Colonic mucosa (tissue), 4 donors: ENCODE measurements around the gene PCDHB9. TPM values are rescaled to one million over a fixed set of nuclear protein-coding genes. Genes with fewer than 3 reads are reported as not detected.
"Not testable (repeated sequence)": the region's sequence is repeated elsewhere in the genome, so short reads cannot be mapped to it uniquely, and the experiment has no call there.

ENCODE experiments used
- DNase-seq: peaks from one replicate; pipeline ENCODE4 v3.0.0-alpha.2; 2020
- H3K27ac ChIP-seq: fragments of 200-600 bp; one replicate; pipeline ENCODE4 v1.8.0; 2021
- H3K27me3 ChIP-seq: fragments of 200-600 bp; one replicate; pipeline ENCODE4 v1.8.0; 2021
- H3K36me3 ChIP-seq: fragments of 200-600 bp; one replicate; pipeline ENCODE4 v1.8.0; 2021
- H3K4me1 ChIP-seq: fragments of 200-600 bp; one replicate; pipeline ENCODE4 v1.8.0; 2021; ENCODE audit warnings: mild to moderate bottlenecking
- H3K4me3 ChIP-seq: fragments of 200-600 bp; one replicate; pipeline ENCODE4 v1.8.0; 2021
- H3K9ac ChIP-seq, 2 donors: one replicate each; pipeline ENCODE4 v1.7.0; 2013; ENCODE audit warnings: control low read depth in 2 of 2, low read depth in 2 of 2, low read length in 2 of 2
- H3K9me3 ChIP-seq: fragments of 200-600 bp; one replicate; pipeline ENCODE4 v1.8.0; 2021
- CTCF ChIP-seq: fragments of 200-600 bp; IDR thresholded peaks from one replicate; pipeline ENCODE4 v1.8.0; 2022; ENCODE audit warnings: antibody characterized with exemption, mild to moderate bottlenecking
- intact Hi-C: fragments of 100-400 bp; cut with DNase I; formaldehyde crosslinking; loops from one replicate; pipeline ENCODE4 v1.14.1; 2022
- total RNA-seq, 2 donors: library from RNA; stranded (reverse); fragmentation: NEBNext Ultra II Directional in 1 of 2; extraction: Animal tissue kit (Norgen Biotek cat#: 25700) in 1 of 2; gene quantifications; one replicate each; pipeline ENCODE4 v1.2.1, GENCODE V29; 2021
- donor health status: healthy.
- donor health status: DM: no; HTN: no; CAD: no.
- donor health status: DM: no; HTN: no; CAD: no.

PCDHB9 gene
- total RNA-seq, 2 donors from 2014 or later, result 0.47 to 0.53 TPM

GRCh38 chr5:141196363-141196762 is 9.4 kb downstream of the PCDHB9 start:
- DNase-seq, result no peak
- no peak overlapping the region for H3K27ac ChIP-seq
- no peak for TF ChIP-seq CTCF
- H3K4me1 ChIP-seq, result no peaks in the 10 kb centered on the region
- no peaks in the 10 kb centered on the region for H3K36me3 ChIP-seq
- H3K27me3 ChIP-seq, result no peaks in the 10 kb centered on the region
- H3K9ac ChIP-seq, result no peak overlapping the region
- no peak overlapping the region for H3K4me3 ChIP-seq
- intact Hi-C loops, result no loop called here
- H3K9me3 ChIP-seq, result peaks cover 5% of the 10 kb centered on the region

- H3K4me1 ChIP-seq, result no peaks in the 10 kb centered on the region
- no peak within 1 kb of the TSS for H3K4me3 ChIP-seq
- no peak for DNase-seq
- H3K9ac ChIP-seq, result no peak within 1 kb of the TSS
- no peak for TF ChIP-seq CTCF
- intact Hi-C loops, result no loop called here
- H3K36me3 ChIP-seq, result no peaks in the 10 kb centered on the region
- peaks cover 5% of the 10 kb centered on the region for H3K9me3 ChIP-seq
- H3K27ac ChIP-seq, result no peak within 1 kb of the TSS
- H3K27me3 ChIP-seq, result no peaks in the 10 kb centered on the region
Observed at GRCh38 chr5:141199359-141200235, 12.6 kb downstream of the PCDHB9 start, which contains the start of gene PCDHB11. TSS of gene PCDHB11 (plus strand) at chr5:141199627. CDS start at chr5:141199775, 148 bp downstream.

GRCh38 chr5:141201126-141201525 is 14.2 kb downstream of the PCDHB9 start:
- H3K4me3 ChIP-seq, intact Hi-C loops, H3K36me3 ChIP-seq, H3K4me1 ChIP-seq, H3K27me3 ChIP-seq, DNase-seq, H3K9me3 ChIP-seq, H3K9ac ChIP-seq, H3K27ac ChIP-seq: not testable (repeated sequence)

- H3K27me3 ChIP-seq, H3K36me3 ChIP-seq, H3K4me3 ChIP-seq, DNase-seq, H3K27ac ChIP-seq, H3K4me1 ChIP-seq, intact Hi-C loops, H3K9me3 ChIP-seq, H3K9ac ChIP-seq: not testable (repeated sequence)
Observed at GRCh38 chr5:141201646-141202045, 14.7 kb downstream of the PCDHB9 start.

GRCh38 chr5:141208478-141208877 is 21.5 kb downstream of the PCDHB9 start, which contains the start of gene PCDHB12:
TSS of gene PCDHB12 (plus strand) at chr5:141208719. CDS start at chr5:141208908, 189 bp downstream.
- no peaks in the 10 kb centered on the region for H3K27me3 ChIP-seq
- no peaks in the 10 kb centered on the region for H3K36me3 ChIP-seq
- H3K9me3 ChIP-seq, result no peaks in the 10 kb centered on the region
- no peak for TF ChIP-seq CTCF
- H3K27ac ChIP-seq, result no peak within 1 kb of the TSS
- no peak for DNase-seq
- intact Hi-C loops, result no loop called here
- no peak within 1 kb of the TSS for H3K9ac ChIP-seq
- no peak within 1 kb of the TSS for H3K4me3 ChIP-seq
- H3K4me1 ChIP-seq, result no peaks in the 10 kb centered on the region

GRCh38 chr5:141210281-141210680 is 23.3 kb downstream of the PCDHB9 start:
- H3K9ac ChIP-seq, H3K27me3 ChIP-seq, H3K27ac ChIP-seq, H3K9me3 ChIP-seq, H3K4me3 ChIP-seq, H3K4me1 ChIP-seq, H3K36me3 ChIP-seq, intact Hi-C loops, DNase-seq: not testable (repeated sequence)

GRCh38 chr5:141210849-141211248 is 23.9 kb downstream of the PCDHB9 start:
- DNase-seq, H3K36me3 ChIP-seq, H3K4me3 ChIP-seq, H3K9ac ChIP-seq, H3K4me1 ChIP-seq, H3K27me3 ChIP-seq, intact Hi-C loops, H3K27ac ChIP-seq, H3K9me3 ChIP-seq: not testable (repeated sequence)

- intact Hi-C loops, result not testable (repeated sequence)
- peak; percentile 32 for DNase-seq
Observed at GRCh38 chr5:141213656-141214339, 26.8 kb downstream of the PCDHB9 start, which contains the start of gene PCDHB13. TSS of gene PCDHB13 (plus strand) at chr5:141213919. CDS start at chr5:141214124, 205 bp downstream.

GRCh38 chr5:141214583-141214982 is 27.6 kb downstream of the PCDHB9 start:
- H3K27ac ChIP-seq, H3K36me3 ChIP-seq, DNase-seq, H3K9me3 ChIP-seq, intact Hi-C loops, H3K27me3 ChIP-seq, H3K4me3 ChIP-seq, H3K4me1 ChIP-seq, H3K9ac ChIP-seq: not testable (repeated sequence)

More at GRCh38 chr5:141213656-141214339, 26.8 kb downstream of the PCDHB9 start, which contains the start of gene PCDHB13:
- not testable (repeated sequence) for H3K4me1 ChIP-seq, H3K4me3 ChIP-seq, H3K27ac ChIP-seq, H3K9me3 ChIP-seq, H3K27me3 ChIP-seq, H3K9ac ChIP-seq, H3K36me3 ChIP-seq

GRCh38 chr5:141215504-141215903 is 28.5 kb downstream of the PCDHB9 start:
- intact Hi-C loops, result not testable (repeated sequence)

More at GRCh38 chr5:141215504-141215903, 28.5 kb downstream of the PCDHB9 start:
- H3K36me3 ChIP-seq, H3K27ac ChIP-seq, H3K27me3 ChIP-seq, H3K4me1 ChIP-seq, DNase-seq, H3K4me3 ChIP-seq, H3K9ac ChIP-seq, H3K9me3 ChIP-seq: not testable (repeated sequence)
